GM21723 (cell line): ENCODE measurements around the gene SMIM12.
"Not testable (repeated sequence)": the region's sequence is repeated elsewhere in the genome, so short reads cannot be mapped to it uniquely, and the experiment has no call there.

Experiments
- ATAC-seq: cut with Tn5 transposase; IDR thresholded peaks from one replicate; pipeline ENCODE4 v1.9.1; 2021; ENCODE audit warnings: mild to moderate bottlenecking, moderate library complexity; ENCODE audit not compliant: unreplicated experiment

SMIM12 gene

GRCh38 chr1:34844252-34844634, 15.3 kb downstream of the SMIM12 start:
- no peak for ATAC-seq

- ATAC-seq = no peak
These were observed 15.9 kb downstream of the SMIM12 start for GRCh38 chr1:34843392-34844251.

GRCh38 chr1:34842952-34843371, 16.6 kb downstream of the SMIM12 start:
- no peak for ATAC-seq

GRCh38 chr1:34842073-34842472, 17.5 kb downstream of the SMIM12 start:
- ATAC-seq = no peak

- ATAC-seq = no peak
These were observed 19.1 kb downstream of the SMIM12 start for GRCh38 chr1:34840426-34840825.

GRCh38 chr1:34839526-34840305, 19.8 kb downstream of the SMIM12 start:
- no peak for ATAC-seq

- ATAC-seq = no peak
These were observed 25.8 kb downstream of the SMIM12 start for GRCh38 chr1:34833711-34834110.

- ATAC-seq = no peak
These were observed 27.8 kb downstream of the SMIM12 start for GRCh38 chr1:34831721-34832246.

GRCh38 chr1:34829250-34829649, 30.3 kb downstream of the SMIM12 start:
- no peak for ATAC-seq

- no peak for ATAC-seq
These were observed 30.9 kb downstream of the SMIM12 start for GRCh38 chr1:34828611-34829010.

- no peak for ATAC-seq
These were observed 32.1 kb downstream of the SMIM12 start for GRCh38 chr1:34827341-34827941.

GRCh38 chr1:34825455-34826091, 34.0 kb downstream of the SMIM12 start:
- ATAC-seq = no peak

- ATAC-seq = no peak
These were observed 34.6 kb downstream of the SMIM12 start for GRCh38 chr1:34824817-34825454.

- no peak for ATAC-seq
These were observed 37.3 kb downstream of the SMIM12 start for GRCh38 chr1:34822202-34822601.

GRCh38 chr1:34818862-34819261, 40.7 kb downstream of the SMIM12 start:
- ATAC-seq = not testable (repeated sequence)

GRCh38 chr1:34816778-34817177, 42.8 kb downstream of the SMIM12 start:
- ATAC-seq = no peak

- no peak for ATAC-seq
These were observed 43.2 kb downstream of the SMIM12 start for GRCh38 chr1:34816332-34816731.

- not testable (repeated sequence) for ATAC-seq
These were observed 48.8 kb downstream of the SMIM12 start for GRCh38 chr1:34810781-34811180.

GRCh38 chr1:34808051-34808810, 51.3 kb downstream of the SMIM12 start:
- no peak for ATAC-seq

- no peak for ATAC-seq
These were observed 53.2 kb downstream of the SMIM12 start for GRCh38 chr1:34806396-34806795.
